GM10847 (cell line): ENCODE data around the gene SPSB1.

ENCODE experiments used
- POLR2A ChIP-seq: IDR thresholded peaks from 2 replicates; pipeline ENCODE4 v1.6.1; 2011; ENCODE audit not compliant: insufficient read length; ENCODE audit errors: extremely low read depth

The SPSB1 gene

GRCh38 chr1:9302745-9303524, 10.2 kb downstream of the SPSB1 start:
- no peak for TF ChIP-seq POLR2A

DNA sequence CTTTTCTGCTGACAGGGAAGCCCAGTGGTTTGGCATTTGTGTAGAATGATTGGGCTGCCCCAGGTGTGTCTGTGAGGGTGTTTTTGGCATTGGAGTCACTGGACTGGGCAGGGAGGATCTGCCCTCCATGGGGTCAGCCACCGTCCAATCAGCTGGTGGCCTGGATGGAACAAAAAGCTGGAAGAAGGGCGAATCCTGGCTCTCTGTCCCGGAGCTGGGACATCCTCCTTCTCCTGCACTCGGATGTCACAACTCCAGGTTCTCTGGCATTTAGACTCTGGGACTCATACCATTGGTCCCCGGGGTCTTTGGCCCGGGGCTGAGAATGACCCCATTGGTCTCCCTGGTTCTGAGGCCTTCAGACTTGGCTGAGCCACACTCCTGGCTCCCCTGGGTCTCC, 11.2 kb downstream of the SPSB1 start:
- TF ChIP-seq POLR2A, result no peak

GRCh38 chr1:9305216-9305615, 12.5 kb downstream of the SPSB1 start:
- no peak for TF ChIP-seq POLR2A

GRCh38 chr1:9306006-9306405, 13.3 kb downstream of the SPSB1 start:
- TF ChIP-seq POLR2A, result no peak

DNA sequence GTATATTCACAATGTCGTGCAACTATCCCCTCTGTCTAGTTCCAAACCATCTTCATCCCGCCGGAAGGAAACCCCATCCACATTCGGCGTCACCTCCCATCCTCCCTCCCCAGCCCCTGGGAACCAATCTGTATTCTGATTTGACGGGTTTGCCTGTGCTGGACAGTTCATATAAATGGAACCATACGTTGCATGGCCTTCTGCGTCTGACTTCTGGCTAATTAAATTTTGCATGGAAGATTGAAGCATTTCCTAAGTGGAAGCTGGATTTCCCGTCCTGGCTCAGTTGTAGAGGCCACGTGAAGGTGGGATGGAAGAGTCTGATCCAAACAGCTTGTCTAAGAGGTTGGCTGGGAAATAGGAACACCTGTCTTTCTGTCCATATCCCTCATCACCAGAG, 14.6 kb downstream of the SPSB1 start:
- no peak for TF ChIP-seq POLR2A

GRCh38 chr1:9308236-9308785, 15.6 kb downstream of the SPSB1 start:
- TF ChIP-seq POLR2A, result no peak

DNA sequence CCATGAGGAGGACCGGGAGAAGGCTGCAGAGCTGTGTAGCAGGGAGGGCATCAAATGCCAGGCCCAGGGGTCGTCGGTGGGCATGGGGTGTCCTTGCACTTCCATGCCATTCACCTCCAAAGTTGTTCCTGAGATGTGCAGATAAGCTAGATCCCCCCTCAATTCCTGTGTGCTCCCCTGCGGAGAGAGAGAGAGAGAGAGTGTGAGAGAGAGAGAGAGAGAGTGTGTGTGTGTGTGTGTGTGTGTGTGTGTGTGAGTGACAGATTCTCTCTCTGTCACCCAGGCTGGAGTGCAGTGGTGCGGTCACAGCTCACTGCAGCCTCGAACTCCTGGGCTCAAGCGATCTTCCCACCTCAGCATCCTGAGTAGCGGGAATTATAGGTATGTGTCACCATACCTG, 16.4 kb downstream of the SPSB1 start:
- no peak for TF ChIP-seq POLR2A

GRCh38 chr1:9309991-9310390, 17.3 kb downstream of the SPSB1 start:
- no peak for TF ChIP-seq POLR2A

- no peak for TF ChIP-seq POLR2A
Measured at GRCh38 chr1:9311029-9311428, 18.3 kb downstream of the SPSB1 start.

- no peak for TF ChIP-seq POLR2A
Measured at GRCh38 chr1:9311479-9311878, 18.8 kb downstream of the SPSB1 start.

DNA sequence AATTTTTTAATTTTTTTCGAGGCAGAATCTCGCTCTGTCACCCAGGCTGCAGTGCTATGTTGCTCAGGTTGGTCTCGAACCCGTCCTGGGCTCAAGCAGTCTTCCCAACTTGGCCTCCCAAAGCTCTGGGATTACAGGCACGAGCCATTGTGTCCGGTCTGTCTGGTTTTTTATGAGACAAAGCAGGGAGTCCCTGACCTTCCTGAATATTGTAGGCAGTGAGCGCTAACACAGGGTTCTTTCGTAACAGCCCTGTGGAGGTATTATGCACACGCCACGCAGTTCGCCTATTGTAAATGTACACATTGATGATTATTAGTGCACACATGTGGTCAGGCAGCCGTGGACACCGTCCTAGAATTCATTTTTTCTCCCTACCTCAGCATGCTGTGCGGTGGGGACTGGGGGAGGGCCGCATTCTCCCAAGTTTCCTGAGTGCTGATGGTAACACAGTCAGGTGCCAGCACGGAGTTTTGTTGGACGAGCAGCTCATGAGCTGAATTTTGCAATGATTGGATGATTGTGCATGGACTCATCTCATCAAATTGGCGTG, 19.6 kb downstream of the SPSB1 start:
- no peak for TF ChIP-seq POLR2A

GRCh38 chr1:9313576-9313975, 20.9 kb downstream of the SPSB1 start:
- no peak for TF ChIP-seq POLR2A

DNA sequence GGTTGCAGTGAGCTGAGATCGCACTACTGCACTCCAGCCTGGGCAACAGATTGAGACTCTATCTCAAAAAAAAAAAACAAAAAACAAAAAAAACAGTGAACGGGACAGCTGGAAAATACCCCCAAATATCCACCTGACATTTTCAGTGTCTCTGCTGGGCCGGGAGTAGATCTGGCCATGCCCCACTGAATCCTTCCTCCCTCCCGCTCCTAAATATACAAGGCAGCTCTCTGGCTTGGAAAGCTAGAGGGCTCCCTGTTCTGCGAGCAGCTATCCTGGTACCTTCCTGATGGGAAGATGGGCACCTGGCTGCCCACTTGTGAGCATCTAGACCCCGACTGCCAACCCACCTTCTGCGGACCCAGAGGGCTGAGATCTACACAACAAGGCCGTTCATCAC, 21.4 kb downstream of the SPSB1 start:
- no peak for TF ChIP-seq POLR2A

DNA sequence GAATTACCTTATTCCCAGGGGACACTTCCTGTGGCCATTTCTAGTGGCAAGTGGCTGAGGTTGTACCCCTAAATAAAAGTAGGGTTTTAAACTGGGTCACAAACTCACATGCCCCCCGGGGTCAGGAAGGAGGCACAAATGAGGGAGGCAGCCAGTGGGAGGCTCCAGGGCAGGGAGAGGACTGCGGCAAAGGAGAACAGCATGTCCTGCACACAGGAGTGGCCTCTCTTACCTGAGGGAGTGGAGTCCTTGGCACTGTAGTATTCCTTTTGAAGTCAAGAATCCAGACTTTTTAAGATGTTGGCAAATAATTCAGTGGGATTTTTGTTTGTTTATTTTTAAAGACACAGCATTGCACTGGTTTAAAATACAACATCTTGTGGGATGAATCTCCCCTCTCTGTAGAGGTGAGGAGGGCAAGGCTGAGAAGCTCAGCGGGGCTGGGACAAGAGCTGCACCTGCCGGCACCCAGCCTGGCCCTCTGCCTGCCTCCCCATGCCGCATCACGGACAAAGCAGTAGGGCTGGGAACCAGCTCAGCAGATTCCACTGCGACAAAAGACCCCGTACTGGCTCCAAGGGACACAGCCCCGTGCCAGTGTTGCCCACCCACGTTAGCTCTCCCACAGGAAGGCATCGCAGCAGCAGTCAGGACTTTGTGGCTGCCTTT, 22.2 kb downstream of the SPSB1 start:
- no peak for TF ChIP-seq POLR2A

DNA sequence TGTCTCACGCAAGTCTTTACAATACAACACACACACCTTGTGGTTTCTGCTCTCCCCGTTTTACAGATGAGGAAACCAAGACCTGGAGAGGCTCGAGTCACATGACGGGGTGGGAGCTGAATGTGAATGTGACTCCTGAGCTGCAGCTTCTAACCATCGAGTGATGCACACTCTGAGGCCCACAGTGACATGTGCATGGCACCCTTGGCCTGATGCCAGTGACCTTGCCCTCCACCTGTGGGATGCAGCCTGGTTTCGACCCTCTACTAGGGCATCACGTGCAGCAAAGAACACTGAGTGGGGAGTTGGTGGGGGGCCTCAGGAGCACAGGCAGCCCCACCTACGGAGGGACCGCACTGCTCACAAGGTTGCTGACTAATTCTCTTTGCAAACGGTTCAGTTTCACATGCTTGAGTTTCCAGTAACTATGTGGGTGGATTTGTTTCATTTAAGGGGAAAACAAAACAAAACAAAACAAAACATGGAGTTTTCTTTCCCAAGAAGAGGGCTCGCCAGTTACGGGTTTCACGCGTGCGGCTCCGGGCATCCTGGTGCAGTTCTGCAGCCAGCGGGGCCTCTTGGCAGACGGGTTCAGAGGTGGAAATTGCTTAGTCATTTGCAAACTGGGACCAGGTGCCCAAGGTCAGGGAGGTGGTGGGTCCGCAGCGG, 22.9 kb downstream of the SPSB1 start:
- no peak for TF ChIP-seq POLR2A

DNA sequence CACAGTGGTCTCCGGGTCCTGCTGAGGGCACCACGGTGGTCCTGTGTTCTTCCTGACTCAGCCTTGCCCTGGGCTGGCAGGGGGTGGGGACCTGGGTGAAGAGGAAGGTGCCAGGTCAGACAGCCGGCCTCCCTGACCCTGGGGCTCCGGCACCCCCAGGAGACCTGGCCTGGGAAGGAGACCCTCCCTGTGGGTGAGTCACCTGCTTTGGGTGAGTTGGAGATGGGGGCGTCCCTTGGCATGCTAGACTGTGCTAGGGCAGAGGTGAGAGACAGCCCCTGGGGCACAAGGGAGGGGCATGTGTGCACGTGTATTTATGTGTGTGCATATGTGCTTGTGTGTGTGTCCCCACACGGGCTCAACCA, 23.4 kb downstream of the SPSB1 start:
- TF ChIP-seq POLR2A, result no peak
